ENCODE measurements around the gene WNT1.

Gene WNT1

GRCh38 chr12:48978291-48978740 is at the start of gene WNT1:
Gene WNT1, plus strand, starts transcription at chr12:48978322. Its CDS starts 329 bp downstream, at chr12:48978651.
- Histone ChIP-seq H2AFZ (peak within 1 kb of the TSS; percentile 78), H3K4me3 (ENCODE audit: low read depth, low read length) (peak within 1 kb of the TSS; percentile 27), H3K4me1 (peaks cover 28% of the 10 kb centered on the region), H3K9ac (no peak within 1 kb of the TSS), H3K27ac (no peak within 1 kb of the TSS), H3K79me2 (no peaks in the 10 kb centered on the region), H3K9me3 (ENCODE audit: control insufficient read depth, low read length) (no peaks in the 10 kb centered on the region), H3K27me3 (ENCODE audit: control insufficient read depth, insufficient read depth, low read length) (peaks cover 12% of the 10 kb centered on the region), H3K4me2 (ENCODE audit: low read length) (peak within 1 kb of the TSS; percentile 51), H3K36me3 (ENCODE audit: control insufficient read depth, insufficient read depth, low read length) (no peaks in the 10 kb centered on the region)
- peak; percentile 8 for TF ChIP-seq CTCF (IDR thresholded peaks at IDR 0.05)

- H3K27me3 ChIP-seq (ENCODE audit: control insufficient read depth, insufficient read depth, low read length): no peaks in the 10 kb centered on the region
- H3K9me3 ChIP-seq (ENCODE audit: control insufficient read depth, low read length): no peaks in the 10 kb centered on the region
- H3K4me1 ChIP-seq: no peaks in the 10 kb centered on the region
- TF ChIP-seq CTCF (IDR thresholded peaks at IDR 0.05): no peak
- H2AFZ ChIP-seq: no peak overlapping the region
- no peak overlapping the region for H3K27ac ChIP-seq
- no peaks in the 10 kb centered on the region for H3K79me2 ChIP-seq
- H3K36me3 ChIP-seq (ENCODE audit: control insufficient read depth, insufficient read depth, low read length): no peaks in the 10 kb centered on the region
- no peak overlapping the region for H3K4me3 ChIP-seq (ENCODE audit: low read depth, low read length)
- H3K4me2 ChIP-seq (ENCODE audit: low read length): no peak overlapping the region
- H3K9ac ChIP-seq: no peak overlapping the region
Observed at GRCh38 chr12:48929551-48929950, 48.6 kb upstream of the WNT1 start.

- Histone ChIP-seq H3K9ac (no peak overlapping the region), H3K4me3 (ENCODE audit: low read depth, low read length) (no peak overlapping the region), H3K79me2 (no peaks in the 10 kb centered on the region), H3K27me3 (ENCODE audit: control insufficient read depth, insufficient read depth, low read length) (no peaks in the 10 kb centered on the region), H3K27ac (no peak overlapping the region), H3K36me3 (ENCODE audit: control insufficient read depth, insufficient read depth, low read length) (no peaks in the 10 kb centered on the region), H2AFZ (no peak overlapping the region), H3K4me1 (no peaks in the 10 kb centered on the region), H3K9me3 (ENCODE audit: control insufficient read depth, low read length) (no peaks in the 10 kb centered on the region), H3K4me2 (ENCODE audit: low read length) (no peak overlapping the region)
- TF ChIP-seq CTCF (IDR thresholded peaks at IDR 0.05): no peak
Observed at GRCh38 chr12:48930475-48930874, 47.6 kb upstream of the WNT1 start.

- no peak for TF ChIP-seq CTCF (IDR thresholded peaks at IDR 0.05)
- no peaks in the 10 kb centered on the region for H3K9me3 ChIP-seq (ENCODE audit: control insufficient read depth, low read length)
- no peaks in the 10 kb centered on the region for H3K79me2 ChIP-seq
- no peak overlapping the region for H3K9ac ChIP-seq
- no peaks in the 10 kb centered on the region for H3K36me3 ChIP-seq (ENCODE audit: control insufficient read depth, insufficient read depth, low read length)
- H3K4me1 ChIP-seq: no peaks in the 10 kb centered on the region
- no peak overlapping the region for H3K4me3 ChIP-seq (ENCODE audit: low read depth, low read length)
- H3K4me2 ChIP-seq (ENCODE audit: low read length): no peak overlapping the region
- no peak overlapping the region for H3K27ac ChIP-seq
- no peak overlapping the region for H2AFZ ChIP-seq
- H3K27me3 ChIP-seq (ENCODE audit: control insufficient read depth, insufficient read depth, low read length): no peaks in the 10 kb centered on the region
Observed at GRCh38 chr12:48932878-48933277, 45.2 kb upstream of the WNT1 start.

GRCh38 chr12:48933664-48934311 is 44.3 kb upstream of the WNT1 start:
- H3K79me2 ChIP-seq: no peaks in the 10 kb centered on the region
- H3K36me3 ChIP-seq (ENCODE audit: control insufficient read depth, insufficient read depth, low read length): no peaks in the 10 kb centered on the region
- H3K27me3 ChIP-seq (ENCODE audit: control insufficient read depth, insufficient read depth, low read length): no peaks in the 10 kb centered on the region
- no peak overlapping the region for H3K4me2 ChIP-seq (ENCODE audit: low read length)
- H3K9me3 ChIP-seq (ENCODE audit: control insufficient read depth, low read length): no peaks in the 10 kb centered on the region
- no peak overlapping the region for H2AFZ ChIP-seq
- no peak overlapping the region for H3K27ac ChIP-seq
- no peak overlapping the region for H3K9ac ChIP-seq
- no peak for TF ChIP-seq CTCF (IDR thresholded peaks at IDR 0.05)
- no peaks in the 10 kb centered on the region for H3K4me1 ChIP-seq
- H3K4me3 ChIP-seq (ENCODE audit: low read depth, low read length): no peak overlapping the region
